GM06990 (cell line): ENCODE results near the gene MRGPRG.

Experiments used
- DNase-seq: peaks from one replicate; pipeline ENCODE4 v3.0.0-alpha.2; 2011; ENCODE audit not compliant: insufficient read length; ENCODE audit errors: extremely low read depth
- H3K27me3 ChIP-seq: replicated peaks from 2 replicates; pipeline ENCODE4 v1.6.0; 2011; ENCODE audit warnings: low read length; ENCODE audit not compliant: control insufficient read depth, insufficient read depth
- H3K36me3 ChIP-seq: 2 replicates; pipeline ENCODE4 v1.5.1; 2011; ENCODE audit warnings: low read length; ENCODE audit not compliant: control insufficient read depth, insufficient read depth
- H3K4me3 ChIP-seq: replicated peaks from 2 replicates; pipeline ENCODE4 v1.5.1; 2011; ENCODE audit warnings: low read depth, mild to moderate bottlenecking, control low read depth, low read length
- TF ChIP-seq, protein P1 (sequence below): IDR thresholded peaks from 2 replicates; pipeline ENCODE4 v1.5.1; 2011; ENCODE audit warnings: low read length, control low read depth, mild to moderate bottlenecking, inconsistent platforms; ENCODE audit not compliant: insufficient read depth, poor library complexity, severe bottlenecking

MRGPRG gene

DNA sequence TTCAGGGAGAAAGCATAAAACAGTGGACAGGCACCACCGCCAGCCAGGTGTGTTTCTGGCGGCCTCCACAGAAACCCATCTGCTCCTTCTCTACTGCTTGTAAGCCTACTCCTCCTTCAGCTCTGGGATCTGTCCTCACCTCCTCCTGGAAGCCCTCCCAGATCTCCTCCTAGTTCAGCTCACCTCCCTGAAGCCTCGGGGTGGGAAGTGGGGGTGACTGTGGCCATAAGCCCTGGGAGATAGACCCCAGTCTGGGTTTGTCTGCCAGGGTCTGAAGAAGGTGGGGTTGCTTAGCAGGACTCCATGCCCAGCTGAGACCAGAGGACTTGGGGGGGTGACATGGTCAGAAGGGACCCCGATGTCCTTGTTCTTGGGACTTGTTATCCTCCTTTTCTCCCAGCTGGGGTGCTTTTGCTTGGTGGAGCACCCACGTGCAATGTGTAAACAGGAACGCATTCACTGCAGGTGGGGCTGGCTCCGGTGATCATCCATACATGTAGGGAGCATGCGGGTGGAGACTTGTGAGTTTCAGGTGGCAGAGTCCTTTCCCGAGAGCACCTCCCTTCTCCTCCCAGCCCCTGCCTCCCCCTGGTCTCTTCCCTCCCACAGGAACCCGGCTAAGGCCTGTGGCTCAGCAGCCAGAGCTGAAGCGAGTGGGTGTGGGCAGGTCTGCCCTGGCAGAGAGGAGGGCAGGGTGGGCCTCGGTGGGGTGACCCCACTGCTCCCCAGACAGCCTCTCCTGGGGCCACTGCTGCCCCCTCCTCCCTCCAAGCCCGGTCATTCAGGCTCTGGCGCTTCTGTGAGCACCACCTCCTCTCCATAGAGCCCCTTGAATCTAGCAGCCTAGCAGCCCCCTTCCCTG lies 25.9 kb downstream of the MRGPRG start:
- TF ChIP-seq, protein P1, sequence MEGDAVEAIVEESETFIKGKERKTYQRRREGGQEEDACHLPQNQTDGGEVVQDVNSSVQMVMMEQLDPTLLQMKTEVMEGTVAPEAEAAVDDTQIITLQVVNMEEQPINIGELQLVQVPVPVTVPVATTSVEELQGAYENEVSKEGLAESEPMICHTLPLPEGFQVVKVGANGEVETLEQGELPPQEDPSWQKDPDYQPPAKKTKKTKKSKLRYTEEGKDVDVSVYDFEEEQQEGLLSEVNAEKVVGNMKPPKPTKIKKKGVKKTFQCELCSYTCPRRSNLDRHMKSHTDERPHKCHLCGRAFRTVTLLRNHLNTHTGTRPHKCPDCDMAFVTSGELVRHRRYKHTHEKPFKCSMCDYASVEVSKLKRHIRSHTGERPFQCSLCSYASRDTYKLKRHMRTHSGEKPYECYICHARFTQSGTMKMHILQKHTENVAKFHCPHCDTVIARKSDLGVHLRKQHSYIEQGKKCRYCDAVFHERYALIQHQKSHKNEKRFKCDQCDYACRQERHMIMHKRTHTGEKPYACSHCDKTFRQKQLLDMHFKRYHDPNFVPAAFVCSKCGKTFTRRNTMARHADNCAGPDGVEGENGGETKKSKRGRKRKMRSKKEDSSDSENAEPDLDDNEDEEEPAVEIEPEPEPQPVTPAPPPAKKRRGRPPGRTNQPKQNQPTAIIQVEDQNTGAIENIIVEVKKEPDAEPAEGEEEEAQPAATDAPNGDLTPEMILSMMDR, result no peak
- no peak overlapping the region for H3K4me3 ChIP-seq
- no peaks in the 10 kb centered on the region for H3K36me3 ChIP-seq
- DNase-seq, result no peak
- no peaks in the 10 kb centered on the region; the same call in none of the 2 replicates for H3K27me3 ChIP-seq

DNA sequence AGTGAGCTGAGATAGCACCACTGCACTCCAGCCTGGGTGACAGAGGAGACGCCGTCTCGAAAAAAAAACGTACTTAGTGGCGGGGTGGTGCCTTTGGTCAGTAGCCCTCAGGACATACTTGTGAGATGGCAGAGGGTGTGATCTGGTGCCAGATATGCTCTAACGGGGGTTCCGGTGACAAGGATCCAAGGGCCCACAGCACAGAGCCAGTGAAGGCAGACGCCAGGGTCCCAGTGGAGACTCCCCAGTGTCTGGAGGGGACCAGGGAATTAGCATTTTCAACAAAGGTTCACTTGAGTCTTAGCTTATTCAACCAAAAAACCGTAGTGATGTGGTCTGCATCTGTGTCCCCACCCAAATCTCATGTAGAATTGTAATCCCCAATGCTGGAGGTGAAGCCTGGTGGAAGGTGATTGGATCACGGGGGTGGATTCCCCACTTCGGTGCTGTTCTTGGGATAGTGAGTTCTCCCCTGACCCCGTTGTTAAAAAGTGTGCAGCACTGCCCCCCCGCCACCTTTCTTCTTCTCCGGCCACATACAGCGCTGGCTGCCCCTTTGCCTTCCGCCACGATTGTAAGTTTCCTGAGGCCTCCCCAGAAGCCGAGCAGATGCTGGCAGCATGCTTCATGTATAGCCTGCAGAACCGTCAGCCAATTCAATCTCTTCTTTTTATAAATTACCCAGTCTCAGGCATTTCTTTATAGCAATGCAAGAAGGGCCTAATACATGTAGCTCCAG lies 26.9 kb downstream of the MRGPRG start:
- no peaks in the 10 kb centered on the region; the same call in none of the 2 replicates for H3K27me3 ChIP-seq
- DNase-seq, result no peak
- no peaks in the 10 kb centered on the region for H3K36me3 ChIP-seq
- H3K4me3 ChIP-seq, result no peak overlapping the region
- TF ChIP-seq, protein P1, result no peak

DNA sequence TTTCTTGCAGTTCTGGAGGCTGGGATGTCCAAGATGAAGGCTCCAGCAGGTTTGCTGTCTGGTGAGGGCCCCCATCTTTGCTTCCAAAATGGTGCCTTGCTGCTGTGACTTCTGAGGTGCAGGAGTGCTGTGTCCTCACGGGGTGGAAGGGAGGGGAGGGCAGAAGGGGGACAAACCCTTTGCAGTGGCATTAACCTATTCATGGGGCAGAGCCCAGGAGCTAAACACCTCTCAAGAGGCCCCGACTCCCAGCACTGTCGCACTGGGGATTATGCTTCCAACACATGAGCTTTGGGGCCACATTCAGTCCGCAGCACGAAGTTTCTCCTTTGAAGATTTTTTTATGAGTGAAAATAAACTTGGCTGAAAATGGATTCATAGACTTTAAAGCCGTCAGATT lies 28.0 kb downstream of the MRGPRG start:
- H3K4me3 ChIP-seq, result no peak overlapping the region
- H3K27me3 ChIP-seq, result no peaks in the 10 kb centered on the region; the same call in 1 of the 2 replicates
- TF ChIP-seq, protein P1, result no peak
- no peak for DNase-seq
- no peaks in the 10 kb centered on the region for H3K36me3 ChIP-seq

DNA sequence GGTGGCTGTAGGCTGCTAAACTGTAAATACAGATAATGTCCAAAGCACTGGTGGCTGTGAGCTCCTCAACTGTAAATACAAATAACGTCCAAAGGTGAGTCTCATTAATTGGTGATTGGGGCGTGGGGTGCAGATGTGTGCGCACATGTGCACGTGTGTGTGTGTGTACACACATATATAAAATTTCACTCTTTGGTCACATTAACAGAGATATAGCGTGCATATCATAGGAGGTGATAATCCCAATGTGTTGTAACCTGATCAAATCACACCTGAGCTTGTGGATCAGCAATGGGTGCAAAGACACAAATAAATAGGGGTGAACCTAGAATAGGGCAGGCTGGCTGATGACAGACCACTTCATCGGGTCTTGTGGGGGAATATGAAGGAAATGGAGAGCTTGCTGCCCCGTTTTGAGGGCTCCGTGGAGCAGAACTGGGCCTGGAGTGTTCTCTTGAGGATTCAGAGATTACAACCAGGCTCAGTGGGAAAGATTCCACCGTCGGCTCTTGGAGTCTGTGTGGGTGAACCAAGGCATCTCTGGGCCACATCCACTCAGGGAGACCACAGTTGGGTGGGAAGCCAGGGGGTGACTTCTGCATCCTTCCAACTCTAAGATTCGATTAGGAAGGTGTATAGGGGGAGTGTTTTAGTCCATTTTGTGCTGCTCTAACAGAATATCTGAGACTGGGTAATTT lies 28.6 kb downstream of the MRGPRG start:
- no peak for DNase-seq
- Histone ChIP-seq H3K36me3 (no peaks in the 10 kb centered on the region), H3K27me3 (no peaks in the 10 kb centered on the region; the same call in 1 of the 2 replicates), H3K4me3 (no peak overlapping the region)
- TF ChIP-seq, protein P1, result no peak

DNA sequence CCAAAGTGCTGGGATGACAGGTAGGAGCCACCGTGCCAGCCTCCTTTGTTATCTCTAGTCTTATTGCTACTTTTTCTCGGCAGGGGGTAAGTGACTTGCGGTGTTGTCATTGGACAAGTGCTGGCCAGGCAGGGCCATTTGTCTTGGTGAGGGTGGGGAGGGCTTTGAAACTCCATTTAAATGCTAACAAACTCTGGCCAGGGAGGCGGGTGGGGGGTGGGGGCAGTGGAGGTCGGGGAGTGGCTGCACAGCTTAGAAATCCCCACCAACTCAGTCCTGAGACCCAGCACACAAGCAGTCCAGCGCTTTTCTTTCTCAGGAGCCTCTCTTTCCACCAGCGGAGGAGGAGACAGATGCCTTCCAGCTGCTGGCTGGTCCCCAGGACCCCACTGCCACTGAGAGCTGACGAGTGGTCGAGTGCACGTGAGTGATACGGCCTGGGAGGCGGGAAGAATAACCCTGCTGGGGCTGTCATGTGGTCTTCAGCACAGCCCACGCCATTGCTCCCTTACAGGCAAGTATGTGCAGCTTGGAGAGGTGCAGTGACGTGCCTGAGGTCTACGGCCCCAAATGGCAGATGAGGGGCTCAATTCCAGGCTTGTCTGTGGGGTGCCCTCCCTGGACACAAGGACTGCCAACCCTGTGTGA lies 29.3 kb downstream of the MRGPRG start:
- Histone ChIP-seq H3K27me3 (no peaks in the 10 kb centered on the region; the same call in 1 of the 2 replicates), H3K4me3 (no peak overlapping the region), H3K36me3 (no peaks in the 10 kb centered on the region)
- DNase-seq, result no peak
- TF ChIP-seq, protein P1, result no peak
